Kidney tubule cell (primary cell): ENCODE results near the gene INPP5B.
A peak's percentile ranks its signal among the peaks of the same experiment; 100 is the strongest.

Experiments used
- DNase-seq: peaks from one replicate; pipeline ENCODE4 v3.0.0-alpha.2; 2018; ENCODE audit warnings: low spot score

The INPP5B gene

DNA sequence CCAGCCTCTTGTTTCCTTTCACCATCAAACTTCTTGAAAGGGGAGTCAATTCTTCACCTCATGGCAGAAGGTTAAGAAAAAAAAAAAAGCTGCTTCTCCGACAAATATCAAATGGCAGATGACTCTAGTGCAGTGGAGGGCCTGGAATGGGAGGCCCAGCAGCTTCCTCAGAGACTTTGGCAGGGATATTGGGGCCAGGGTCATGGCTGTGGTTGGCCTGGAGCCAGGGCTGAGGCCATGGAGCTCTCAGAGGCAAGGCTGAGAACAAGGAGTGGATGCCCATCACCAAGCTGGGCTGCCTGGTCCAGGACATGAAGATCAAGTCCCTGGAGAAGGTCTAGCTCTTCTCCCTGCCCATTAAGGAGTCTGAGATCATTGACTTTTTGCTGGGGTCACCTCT lies 106.1 kb downstream of the INPP5B start:
- no peak for DNase-seq

- DNase-seq: no peak
These were observed 107.2 kb downstream of the INPP5B start for GRCh38 chr1:37839676-37840075.

DNA sequence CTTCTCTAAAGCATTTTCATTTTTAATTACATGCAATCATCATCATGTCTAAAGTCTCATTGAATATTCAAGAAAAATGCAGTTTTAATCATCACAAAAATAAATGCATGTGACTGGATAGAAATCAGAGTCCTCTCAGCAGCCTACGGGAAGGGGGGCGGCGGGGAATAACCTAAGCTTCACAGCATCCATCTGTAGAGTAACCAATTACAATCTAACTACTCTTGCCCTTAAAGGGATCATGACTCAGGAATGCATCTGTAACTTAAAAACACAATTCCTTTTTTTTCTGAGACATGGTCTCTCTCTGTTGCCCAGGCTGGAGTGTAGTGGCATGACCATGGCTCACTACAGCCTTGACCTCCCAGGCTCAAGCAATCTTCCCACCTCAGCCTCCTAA lies 110.1 kb downstream of the INPP5B start:
- DNase-seq: no peak

- DNase-seq: no peak
These were observed 115.0 kb downstream of the INPP5B start for GRCh38 chr1:37831809-37832208.

DNA sequence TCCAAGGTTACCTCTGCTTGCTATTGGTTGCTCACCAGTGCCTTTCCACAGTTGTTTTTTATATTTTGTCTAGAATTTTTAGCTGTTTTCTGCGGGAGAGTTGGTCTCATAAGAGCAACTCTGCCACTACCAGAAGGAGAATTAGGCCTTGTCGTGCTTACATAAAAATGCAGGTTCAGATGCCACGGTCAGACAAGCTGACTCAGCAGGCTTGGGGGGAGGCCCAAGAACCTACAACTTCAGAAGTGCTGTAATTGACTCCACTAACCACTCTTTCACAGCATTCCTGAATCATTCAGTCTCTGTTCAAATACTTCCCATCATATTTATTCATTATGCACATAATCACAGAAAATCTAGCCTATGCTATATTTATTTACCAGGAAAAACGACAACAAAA lies 115.7 kb downstream of the INPP5B start:
- DNase-seq: no peak

DNA sequence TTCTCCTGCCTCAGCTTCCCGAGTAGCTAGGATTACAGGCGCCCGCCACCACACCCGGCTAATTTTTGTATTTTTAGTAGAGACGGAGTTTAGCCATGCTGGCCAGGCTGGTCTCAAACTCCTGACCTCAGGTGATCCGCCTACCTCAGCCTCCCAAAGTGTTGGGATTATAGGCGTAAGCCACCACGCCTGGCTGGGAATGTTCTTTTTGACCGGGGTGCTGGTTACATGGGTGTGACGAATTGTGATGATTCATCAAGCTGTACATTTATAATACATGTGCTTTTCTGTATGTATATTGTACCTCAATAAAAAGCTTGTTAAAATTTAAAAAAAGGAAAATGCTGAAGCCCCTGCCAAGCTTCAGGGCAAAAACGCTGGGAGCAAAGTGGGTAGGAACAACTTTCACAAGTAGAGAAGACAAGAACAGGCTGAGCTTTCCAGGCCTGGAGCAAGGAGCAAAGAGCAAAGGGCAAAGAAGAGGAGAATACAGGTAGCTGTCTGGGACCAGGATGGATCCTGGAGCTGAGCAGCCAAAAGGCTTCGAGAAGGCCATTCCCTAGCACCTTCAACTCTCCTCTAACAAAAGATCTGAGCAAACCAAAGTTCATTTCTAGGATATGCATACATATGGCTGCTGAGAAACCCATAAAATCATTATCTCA lies 118.3 kb downstream of the INPP5B start:
- DNase-seq: no peak

DNA sequence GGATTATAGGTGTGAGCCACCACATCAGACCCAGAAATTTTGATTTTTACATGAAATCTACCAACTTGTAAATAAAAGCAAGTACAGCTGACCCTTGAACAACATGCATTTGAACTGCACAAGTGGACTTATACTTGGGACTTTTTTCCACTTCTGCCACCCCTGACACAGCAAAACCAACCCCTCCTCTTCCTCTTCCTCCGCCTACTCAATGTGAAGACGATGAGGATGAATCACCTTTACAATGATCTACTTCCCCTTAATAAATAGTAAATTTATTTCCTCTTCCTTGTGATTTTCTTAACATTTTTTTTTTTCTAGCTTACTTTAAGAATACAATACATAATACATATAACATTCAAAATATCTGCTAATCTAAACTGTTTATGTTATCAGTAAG lies 121.3 kb downstream of the INPP5B start:
- DNase-seq: peak; percentile 53

- no peak for DNase-seq
These were observed 122.9 kb downstream of the INPP5B start for GRCh38 chr1:37824001-37824400.

DNA sequence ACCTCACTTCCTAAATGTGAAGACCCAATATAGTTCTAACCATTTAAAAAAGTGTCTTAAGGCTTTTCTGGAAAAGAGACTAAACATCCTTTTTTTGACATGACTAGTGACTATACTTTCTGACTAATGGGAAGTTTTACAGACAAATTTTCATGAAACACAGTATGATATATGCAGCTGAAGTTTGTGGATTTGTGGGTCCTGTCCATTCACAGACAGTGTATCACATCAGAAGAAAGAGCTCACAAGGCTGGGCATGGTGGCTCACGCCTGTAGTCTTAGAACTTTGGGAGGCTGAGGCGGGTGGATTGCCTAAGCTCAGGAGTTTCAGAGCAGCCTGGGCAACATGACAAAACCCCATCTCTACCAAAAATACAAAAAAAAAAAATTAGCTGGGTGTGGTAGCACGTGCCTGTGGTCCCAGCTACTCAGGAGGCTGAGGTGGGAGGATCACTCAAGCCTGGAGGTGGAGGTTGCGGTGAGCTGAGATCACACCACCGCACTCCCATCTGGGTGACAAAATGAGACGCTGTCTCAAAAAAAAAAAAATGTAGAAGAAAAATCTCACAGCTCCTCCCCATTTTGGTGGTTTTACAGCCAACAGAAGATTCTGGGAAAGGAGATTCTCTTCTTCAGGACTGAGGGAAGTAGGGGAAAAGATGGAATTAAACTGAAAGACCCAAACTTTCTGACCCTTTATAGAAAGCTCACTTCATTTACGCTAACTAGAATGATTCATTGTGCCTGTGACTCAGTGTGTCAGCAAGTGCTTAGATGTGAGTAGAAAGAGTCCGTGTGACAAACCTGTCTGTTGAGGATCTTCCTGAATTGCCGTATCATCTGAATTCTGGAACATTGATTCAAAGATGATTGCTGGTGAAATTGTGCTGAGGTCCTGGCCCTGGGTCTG lies 123.7 kb downstream of the INPP5B start:
- DNase-seq: peak; percentile 26

DNA sequence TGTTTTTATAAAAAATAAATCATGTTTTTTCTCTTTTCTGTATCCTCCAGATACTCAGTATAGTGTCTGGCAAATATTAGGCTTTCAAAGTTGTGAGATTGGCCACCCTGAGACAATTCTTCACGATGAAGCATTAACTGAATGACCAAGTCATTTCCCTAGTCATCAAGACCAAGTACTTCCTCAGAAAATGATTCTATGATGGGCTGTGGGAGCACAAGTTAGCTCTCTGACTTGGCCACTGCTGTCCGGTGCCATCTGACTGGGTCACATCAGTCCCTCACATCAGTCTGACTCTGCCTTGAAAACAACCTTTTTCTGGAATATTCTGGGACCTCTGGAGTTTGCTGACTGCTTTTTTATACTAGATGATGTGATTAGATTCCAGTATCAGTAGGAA lies 125.4 kb downstream of the INPP5B start:
- no peak for DNase-seq

- no peak for DNase-seq
These were observed 129.4 kb downstream of the INPP5B start for GRCh38 chr1:37817481-37817880.

DNA sequence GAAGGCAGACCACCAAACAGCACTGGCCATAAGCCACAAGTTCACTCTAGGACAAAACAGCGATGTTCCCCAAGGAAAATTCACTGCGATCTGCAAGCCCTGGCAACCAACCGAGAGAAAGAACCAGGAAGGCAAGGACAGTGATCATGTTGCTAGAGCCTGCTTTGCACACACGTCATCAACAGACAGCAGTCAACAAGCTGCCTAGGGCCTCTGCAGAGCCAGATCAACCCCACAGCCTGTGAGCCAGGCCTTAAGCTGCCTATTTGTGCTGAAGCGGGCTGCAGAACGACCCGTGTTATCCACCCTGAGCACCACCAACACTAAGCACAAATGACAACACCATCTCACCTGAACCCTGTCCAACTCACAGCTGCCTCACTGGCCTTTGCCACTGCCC lies 132.6 kb downstream of the INPP5B start:
- DNase-seq: no peak

DNA sequence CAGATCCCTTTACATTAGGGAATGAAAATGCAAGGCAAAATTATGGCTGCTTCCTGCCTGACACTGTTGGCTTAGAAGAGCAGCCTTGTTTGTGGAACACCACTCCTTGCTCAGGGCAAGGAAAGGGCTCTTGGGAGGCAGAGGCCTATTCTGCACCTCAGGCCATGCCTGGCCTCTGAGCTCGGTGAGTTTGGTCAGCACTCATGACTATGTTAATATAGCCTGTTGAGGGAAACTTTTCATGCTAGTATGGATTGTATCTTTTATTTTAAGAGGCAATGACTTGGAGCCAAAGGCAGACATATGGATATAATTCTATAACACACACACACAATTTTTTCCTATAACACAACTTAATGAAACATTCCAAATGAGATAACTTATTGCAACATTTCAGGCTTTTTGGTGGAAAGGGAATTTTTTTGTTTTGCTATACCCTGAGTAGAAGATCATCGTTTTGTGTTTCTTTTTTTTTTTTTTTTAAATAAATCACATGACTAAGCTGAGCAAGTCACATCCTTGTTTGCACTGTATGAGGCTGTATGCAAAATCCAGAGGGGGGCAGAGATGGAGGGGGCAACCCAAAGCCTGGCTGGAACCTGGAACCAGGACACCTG lies 133.2 kb downstream of the INPP5B start:
- no peak for DNase-seq

- peak; percentile 70 for DNase-seq
These were observed 135.7 kb downstream of the INPP5B start for GRCh38 chr1:37811027-37811655.
